Vagina (tissue), 2 donors: ENCODE results near the gene OSBPL1A.

Experiments used
- CTCF ChIP-seq, 3 experiments: fragments of 450-650 bp in 2 of 3; fragments of 200-600 bp in 1 of 3; sonication (generic) in 1 of 3; IDR thresholded peaks; one replicate each; pipeline ENCODE4 v1.5.1; 2017 to 2019; ENCODE audit warnings: antibody characterized with exemption in 3 of 3, mild to moderate bottlenecking in 2 of 3, moderate library complexity in 2 of 3
- POLR2A ChIP-seq, 2 donors: fragments of 450-650 bp; IDR thresholded peaks; one replicate each; pipeline ENCODE4 v1.6.1; 2017; ENCODE audit warnings: antibody characterized with exemption in 2 of 2, mild to moderate bottlenecking in 2 of 2, moderate library complexity in 2 of 2
- POLR2AphosphoS5 ChIP-seq, 2 donors: sonication (generic); formaldehyde crosslinking; IDR thresholded peaks; one replicate each; pipeline ENCODE4 v1.9.0; 2017; ENCODE audit warnings: antibody characterized with exemption in 2 of 2, mild to moderate bottlenecking in 2 of 2, low read depth in 1 of 2; ENCODE audit not compliant: insufficient read depth in 1 of 2

GRCh38 chr18:24231773-24232735 lies 165.6 kb downstream of the OSBPL1A start:
- TF ChIP-seq POLR2A (IDR thresholded peaks at IDR 0.05) (no peak), CTCF (IDR thresholded peaks at IDR 0.05) (no peak), POLR2AphosphoS5 (IDR thresholded peaks at IDR 0.05; ENCODE audit: insufficient read depth in 1 of 2, low read depth in 1 of 2) (peak; percentile 35 to 38)
